Common myeloid progenitor, CD34-positive (primary cell): Measurements from ENCODE around the gene PRKAR1A.
"Not testable (repeated sequence)": the region's sequence is repeated elsewhere in the genome, so short reads cannot be mapped to it uniquely, and the experiment has no call there.

ENCODE experiments used
- CTCF ChIA-PET: fragments of 350-600 bp; sonication (Branson Sonifier 250); formaldehyde crosslinking; loops from one replicate; lab custom pipeline; 2021; ENCODE audit warnings: antibody characterized with exemption; lab: Charles Lee
- POLR2A ChIA-PET: fragments of 350-600 bp; sonication (Branson Sonifier 250); formaldehyde crosslinking; loops from one replicate; lab custom pipeline; 2021; ENCODE audit warnings: antibody characterized with exemption; lab: Charles Lee
- DNase-seq, 3 donors: peaks; one replicate each; pipeline versions ENCODE4 v3.0.0 to v3.0.0-alpha.2; 2013
- H3K27ac ChIP-seq, 2 experiments: 1 replicate in 1 of 2; 2 replicates in 1 of 2; pipeline ENCODE4 v1.7.0; 2013; ENCODE audit warnings: inconsistent platforms in 2 of 2, low read length in 2 of 2, mild to moderate bottlenecking in 2 of 2, low read depth in 1 of 2, moderate library complexity in 1 of 2; ENCODE audit not compliant: severe bottlenecking in 2 of 2, insufficient read depth in 1 of 2, poor library complexity in 1 of 2
- H3K27me3 ChIP-seq, 5 experiments: replicated peaks in 2 of 5; 1 replicate in 3 of 5; 2 replicates in 2 of 5; pipeline versions ENCODE4 v1.6.1 to v1.7.0; 2013; ENCODE audit warnings: low read length in 4 of 5, mild to moderate bottlenecking in 2 of 5, moderate library complexity in 2 of 5, inconsistent platforms in 1 of 5; ENCODE audit not compliant: insufficient read depth in 5 of 5, control insufficient read depth in 4 of 5
- H3K36me3 ChIP-seq, 4 experiments: 1 replicate in 2 of 4; 2 replicates in 2 of 4; pipeline versions ENCODE4 v1.6.1 to v1.7.0; 2013; ENCODE audit warnings: low read length in 3 of 4, control low read depth in 1 of 4, mild to moderate bottlenecking in 1 of 4; ENCODE audit not compliant: control insufficient read depth in 4 of 4, insufficient read depth in 4 of 4
- H3K4me1 ChIP-seq, 4 experiments: 1 replicate in 3 of 4; 2 replicates in 1 of 4; pipeline versions ENCODE4 v1.6.1 to v1.7.1; 2013; ENCODE audit warnings: low read length in 3 of 4, mild to moderate bottlenecking in 3 of 4, control low read depth in 1 of 4, inconsistent platforms in 1 of 4, moderate library complexity in 1 of 4; ENCODE audit not compliant: control insufficient read depth in 4 of 4, insufficient read depth in 4 of 4; ENCODE audit errors: control extremely low read depth in 1 of 4
- H3K4me3 ChIP-seq, 7 experiments: 1 replicate in 4 of 7; 2 replicates in 3 of 7; pipeline versions ENCODE4 v1.5.1 to v1.7.0; 2013; ENCODE audit warnings: mild to moderate bottlenecking in 7 of 7, low read length in 6 of 7, moderate library complexity in 6 of 7, inconsistent platforms in 2 of 7, low read depth in 2 of 7, control low read depth in 1 of 7; ENCODE audit not compliant: insufficient read depth in 4 of 7, control insufficient read depth in 1 of 7; ENCODE audit errors: extremely low read depth in 1 of 7
- H3K9me3 ChIP-seq, 5 experiments: 1 replicate in 4 of 5; 2 replicates in 1 of 5; pipeline versions ENCODE4 v1.6.1 to v1.7.1; 2013; ENCODE audit warnings: low read length in 4 of 5, mild to moderate bottlenecking in 2 of 5, inconsistent platforms in 1 of 5, low read depth in 1 of 5, moderate library complexity in 1 of 5; ENCODE audit not compliant: control insufficient read depth in 4 of 5, insufficient read depth in 2 of 5; ENCODE audit errors: control extremely low read depth in 1 of 5
- WGBS: methylation state at CpG from one replicate; pipeline ENCODE4 v1.1.5; 2013; ENCODE audit not compliant: insufficient coverage; 5-methylcytosine and 5-hydroxymethylcytosine counted together

Gene PRKAR1A

DNA sequence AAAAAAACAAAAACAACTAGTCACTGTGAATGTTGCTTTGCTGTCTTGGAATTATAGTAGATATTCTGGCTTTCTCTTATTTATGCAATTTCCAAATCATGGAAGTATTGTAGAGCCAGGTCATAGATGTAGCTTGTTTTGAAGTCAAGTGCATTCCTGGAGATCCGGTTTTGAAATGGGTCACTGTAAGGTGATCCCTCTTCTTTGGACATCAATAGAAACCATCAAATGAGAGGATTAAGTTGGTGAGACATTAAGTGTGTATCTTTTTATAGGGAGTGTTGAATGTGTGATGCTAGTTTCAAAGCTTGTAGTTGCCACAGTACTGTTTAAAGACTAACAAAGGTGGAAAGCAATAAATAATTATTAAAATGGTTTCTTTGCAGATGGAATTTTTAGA, 4.5 kb downstream of the PRKAR1A start:
- no peak for DNase-seq
- H3K27ac ChIP-seq, result no peak overlapping the region
- CTCF ChIA-PET, result interaction anchor here (0.6 to 1.2 kb wide), 2 partner anchors 17 to 1361 kb away, joined by 3 read pairs; no protein-coding TSS in a partner anchor
- H3K4me1 ChIP-seq, result peaks cover 7 to 25% (median 16%) of the 10 kb centered on the region in 4 experiments
- no peaks in the 10 kb centered on the region for H3K27me3 ChIP-seq
- no peaks in the 10 kb centered on the region for H3K9me3 ChIP-seq
- no CpG with 5 or more reads among the region's 1 CpG for WGBS
- peaks cover 14 to 46% (median 39%) of the 10 kb centered on the region in 4 experiments for H3K36me3 ChIP-seq
- POLR2A ChIA-PET, result interaction anchor here (0.6 kb wide), 1 partner anchor 9 kb away, joined by 4 read pairs; no protein-coding TSS in a partner anchor
- no peak overlapping the region for H3K4me3 ChIP-seq

DNA sequence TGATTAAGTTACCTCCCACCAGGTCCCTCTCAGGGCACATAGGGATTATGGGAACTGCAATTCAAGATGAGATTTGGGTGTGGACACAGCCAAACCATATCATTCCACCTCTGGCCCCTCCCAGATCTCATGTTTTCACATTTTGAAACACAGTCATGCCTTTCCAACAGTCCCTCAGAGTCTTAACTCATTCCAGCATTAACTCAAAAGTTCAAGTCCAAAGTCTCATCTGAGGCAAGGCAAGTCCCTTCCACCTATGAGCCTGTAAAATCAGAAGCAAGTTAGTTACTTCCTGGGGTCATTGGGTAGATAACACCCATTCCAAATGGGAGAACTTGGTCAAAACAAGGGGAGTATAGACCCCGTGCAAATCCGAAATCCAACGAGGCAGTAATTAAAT, 5.4 kb downstream of the PRKAR1A start:
- Histone ChIP-seq H3K36me3 (peaks cover 17 to 52% (median 40%) of the 10 kb centered on the region in 4 experiments), H3K4me1 (peaks cover 7 to 21% (median 14%) of the 10 kb centered on the region in 4 experiments)
- WGBS, result 97% methylated on average over 3 of the region's 3 CpGs
- CTCF ChIA-PET, H3K27ac ChIP-seq, H3K4me3 ChIP-seq, H3K27me3 ChIP-seq, H3K9me3 ChIP-seq, POLR2A ChIA-PET, DNase-seq: not testable (repeated sequence)

DNA sequence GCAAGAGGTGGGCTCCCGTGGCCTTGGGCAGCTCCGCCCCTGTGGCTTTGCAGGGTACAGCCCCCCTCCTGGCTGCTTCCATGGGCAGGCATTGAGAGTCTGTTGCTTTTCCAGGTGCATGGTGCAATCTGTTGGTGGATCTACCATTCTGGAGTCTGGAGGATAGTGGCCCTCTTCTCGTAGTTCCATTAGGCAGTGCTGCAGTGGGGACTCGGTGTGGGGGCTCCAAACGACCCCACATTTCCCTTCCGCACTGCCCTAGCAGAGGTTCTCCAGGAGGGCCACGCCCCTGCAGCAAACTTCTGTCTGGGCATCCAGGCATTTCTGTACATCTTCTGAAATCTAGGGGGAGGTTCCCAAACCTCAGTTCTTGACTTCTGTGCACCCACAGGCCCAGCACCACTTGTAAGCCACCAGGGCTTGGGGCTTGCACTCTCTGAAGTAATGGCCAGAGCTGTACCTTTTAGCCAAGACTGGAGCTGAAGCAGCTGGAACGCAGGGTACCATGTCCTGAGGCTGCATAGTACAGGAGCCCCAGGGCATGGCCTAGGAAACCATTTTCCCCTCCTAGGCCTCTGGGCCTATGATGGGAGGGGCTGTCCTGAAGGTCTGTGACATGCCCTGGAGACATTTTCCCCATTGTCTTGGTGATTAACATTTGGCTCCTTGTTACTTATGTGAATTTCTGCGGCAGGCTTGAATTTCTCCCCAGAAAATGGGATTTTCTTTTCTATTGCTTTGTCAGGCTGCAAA, 6.0 kb downstream of the PRKAR1A start:
- POLR2A ChIA-PET, result no interaction called here
- 98% methylated on average over 6 of the region's 9 CpGs for WGBS

DNA sequence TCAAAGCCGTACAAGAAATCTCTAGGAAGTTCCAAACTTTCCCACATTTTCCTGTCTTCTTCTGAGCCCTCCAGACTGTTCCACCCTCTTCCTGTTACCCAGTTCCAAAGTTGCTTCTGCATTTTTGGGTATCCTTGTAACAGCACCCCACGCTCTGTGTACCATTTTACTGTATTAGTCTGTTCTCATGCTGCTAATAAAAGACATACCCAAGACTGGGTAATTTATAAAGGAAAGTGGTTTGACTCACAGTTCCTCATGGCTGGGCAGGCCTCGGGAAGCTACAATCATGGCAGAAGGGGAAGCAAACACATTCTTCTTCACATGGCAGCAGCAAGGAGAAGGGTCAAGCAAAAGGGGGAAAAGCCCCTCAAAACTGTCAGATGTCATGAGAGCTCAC, 6.8 kb downstream of the PRKAR1A start:
- DNase-seq, POLR2A ChIA-PET, CTCF ChIA-PET, H3K27ac ChIP-seq, H3K9me3 ChIP-seq, H3K27me3 ChIP-seq, H3K4me3 ChIP-seq: not testable (repeated sequence)
- WGBS, result 80% methylated on average over 2 of the region's 3 CpGs
- peaks cover 3 to 11% (median 10%) of the 10 kb centered on the region in 4 experiments for H3K4me1 ChIP-seq
- H3K36me3 ChIP-seq, result peaks cover 25 to 66% (median 52%) of the 10 kb centered on the region in 4 experiments

More for the DNA sequence above, 6.0 kb downstream of the PRKAR1A start:
- CTCF ChIA-PET, result no interaction called here
- H3K27ac ChIP-seq, result no peak overlapping the region
- peaks cover 17 to 59% (median 44%) of the 10 kb centered on the region in 4 experiments for H3K36me3 ChIP-seq
- H3K4me1 ChIP-seq, result peaks cover 7 to 18% (median 14%) of the 10 kb centered on the region in 4 experiments
- H3K9me3 ChIP-seq, result no peaks in the 10 kb centered on the region
- no peak for DNase-seq
- no peaks in the 10 kb centered on the region for H3K27me3 ChIP-seq
- no peak overlapping the region for H3K4me3 ChIP-seq

DNA sequence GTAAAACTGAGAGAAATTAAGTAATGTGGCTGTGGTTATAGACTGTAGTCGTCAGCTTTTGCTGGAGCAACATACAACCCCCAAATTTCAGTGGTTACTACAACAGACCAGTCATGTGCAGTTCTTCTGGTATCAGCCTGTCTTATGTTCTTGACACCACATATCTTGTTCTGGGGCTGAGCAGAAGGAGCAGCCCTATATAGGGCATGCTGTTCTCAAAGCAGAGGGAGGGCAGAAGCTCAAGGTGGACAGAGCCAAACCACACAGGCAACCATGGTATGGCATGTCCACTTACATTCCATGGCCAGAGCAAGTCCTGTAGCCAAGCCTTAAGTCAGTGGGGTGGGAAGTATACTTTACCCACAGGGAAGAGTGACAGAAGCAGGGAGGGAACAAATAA, 7.7 kb downstream of the PRKAR1A start:
- Histone ChIP-seq H3K4me3 (no peak overlapping the region), H3K4me1 (peaks cover 0 to 3% (median 3%) of the 10 kb centered on the region in 4 experiments), H3K9me3 (no peaks in the 10 kb centered on the region), H3K27ac (no peak overlapping the region), H3K27me3 (no peaks in the 10 kb centered on the region), H3K36me3 (peaks cover 27 to 71% (median 53%) of the 10 kb centered on the region in 4 experiments)
- ChIA-PET CTCF (no interaction called here), POLR2A (no interaction called here)
- DNase-seq, result no peak
- WGBS, result 100% methylated on average over 1 of the region's 1 CpG

DNA sequence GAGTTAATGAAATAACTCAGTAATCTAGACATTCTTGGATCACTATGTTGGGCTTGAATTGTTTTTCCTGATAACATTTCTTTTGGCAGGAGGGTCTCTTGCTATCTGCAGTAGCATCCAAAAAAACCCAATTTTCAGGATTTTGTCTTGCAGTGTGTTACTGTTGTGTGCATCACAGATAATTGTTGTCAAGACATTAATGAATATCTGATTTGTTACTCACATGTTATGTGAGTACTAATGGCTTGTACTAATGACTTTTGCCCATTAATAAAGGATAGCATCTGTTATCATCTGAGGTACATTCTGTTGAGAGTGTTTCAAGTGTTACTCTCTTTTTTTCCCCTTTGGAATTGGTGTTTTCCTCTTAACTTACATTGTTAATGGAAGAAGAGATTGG, 10.0 kb downstream of the PRKAR1A start:
- DNase-seq, result no peak
- Histone ChIP-seq H3K9me3 (no peaks in the 10 kb centered on the region), H3K27me3 (no peaks in the 10 kb centered on the region), H3K4me1 (no peaks in the 10 kb centered on the region), H3K4me3 (no peak overlapping the region), H3K36me3 (peaks cover 34 to 76% (median 54%) of the 10 kb centered on the region in 4 experiments), H3K27ac (no peak overlapping the region)
- ChIA-PET POLR2A (no interaction called here), CTCF (no interaction called here)

DNA sequence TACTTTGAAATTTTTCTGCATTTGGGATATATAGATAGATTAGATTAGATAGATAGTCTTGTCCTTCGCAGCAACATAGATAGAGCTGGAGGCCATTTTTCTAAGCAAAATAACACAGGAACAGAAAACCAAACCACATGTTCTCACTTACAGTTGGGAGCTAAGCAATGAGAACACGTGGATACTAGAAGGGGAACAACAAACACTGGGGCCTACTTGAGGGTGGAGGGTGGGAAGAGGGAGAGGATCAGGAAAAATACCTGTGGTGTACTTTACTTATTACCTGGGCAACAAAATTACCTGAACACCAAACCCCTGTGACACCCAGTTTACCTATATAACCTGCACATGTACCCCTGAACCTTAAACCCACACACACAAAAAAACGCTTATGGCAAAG, 14.3 kb downstream of the PRKAR1A start:
- Histone ChIP-seq H3K27me3 (no peaks in the 10 kb centered on the region), H3K27ac (no peak overlapping the region), H3K4me1 (no peaks in the 10 kb centered on the region), H3K36me3 (peaks cover 35 to 90% (median 71%) of the 10 kb centered on the region in 4 experiments), H3K9me3 (no peaks in the 10 kb centered on the region), H3K4me3 (no peak overlapping the region)
- no peak for DNase-seq
- POLR2A ChIA-PET, result interaction anchor here (0.6 kb wide), 1 partner anchor 698 kb away, joined by 6 read pairs; no protein-coding TSS in a partner anchor
- CTCF ChIA-PET, result no interaction called here
- no CpG with 5 or more reads among the region's 3 CpGs for WGBS
